ENCODE data around the gene RHCE. TPM values are rescaled to one million over a fixed set of nuclear protein-coding genes. Genes with fewer than 3 reads are reported as not detected.

The RHCE gene
- 0.09 to 0.19 TPM (median 0.13 TPM) in 3 of 5 replicates, not detected in the others for total RNA-seq (2022; extraction: Qiagen RNA extraction; ENCODE audit: low read depth)

DNA sequence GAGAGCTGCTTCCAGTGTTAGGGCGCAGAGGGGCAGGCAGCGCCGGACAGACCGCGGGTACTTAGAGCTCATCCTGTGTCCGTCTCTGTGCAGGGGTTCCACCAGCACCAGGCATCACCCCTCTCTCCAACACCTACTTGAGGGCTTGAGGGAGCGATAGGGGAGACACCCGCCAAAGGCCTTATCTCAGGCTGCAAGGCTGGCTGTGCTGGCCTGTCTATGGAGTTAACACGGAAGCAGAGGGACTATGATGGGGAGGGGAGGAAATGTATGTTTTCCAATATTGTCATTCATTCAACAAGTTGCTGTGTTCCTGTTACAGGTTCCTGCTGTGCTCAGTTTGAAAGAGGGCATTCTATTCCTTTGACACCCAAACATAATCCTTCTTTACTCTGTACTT is at the start of gene RHCE:
Gene RHCE, minus strand, starts transcription at position 111 of the 400 bp plus-strand sequence. Its CDS starts 39 bp downstream, at position 72.

DNA sequence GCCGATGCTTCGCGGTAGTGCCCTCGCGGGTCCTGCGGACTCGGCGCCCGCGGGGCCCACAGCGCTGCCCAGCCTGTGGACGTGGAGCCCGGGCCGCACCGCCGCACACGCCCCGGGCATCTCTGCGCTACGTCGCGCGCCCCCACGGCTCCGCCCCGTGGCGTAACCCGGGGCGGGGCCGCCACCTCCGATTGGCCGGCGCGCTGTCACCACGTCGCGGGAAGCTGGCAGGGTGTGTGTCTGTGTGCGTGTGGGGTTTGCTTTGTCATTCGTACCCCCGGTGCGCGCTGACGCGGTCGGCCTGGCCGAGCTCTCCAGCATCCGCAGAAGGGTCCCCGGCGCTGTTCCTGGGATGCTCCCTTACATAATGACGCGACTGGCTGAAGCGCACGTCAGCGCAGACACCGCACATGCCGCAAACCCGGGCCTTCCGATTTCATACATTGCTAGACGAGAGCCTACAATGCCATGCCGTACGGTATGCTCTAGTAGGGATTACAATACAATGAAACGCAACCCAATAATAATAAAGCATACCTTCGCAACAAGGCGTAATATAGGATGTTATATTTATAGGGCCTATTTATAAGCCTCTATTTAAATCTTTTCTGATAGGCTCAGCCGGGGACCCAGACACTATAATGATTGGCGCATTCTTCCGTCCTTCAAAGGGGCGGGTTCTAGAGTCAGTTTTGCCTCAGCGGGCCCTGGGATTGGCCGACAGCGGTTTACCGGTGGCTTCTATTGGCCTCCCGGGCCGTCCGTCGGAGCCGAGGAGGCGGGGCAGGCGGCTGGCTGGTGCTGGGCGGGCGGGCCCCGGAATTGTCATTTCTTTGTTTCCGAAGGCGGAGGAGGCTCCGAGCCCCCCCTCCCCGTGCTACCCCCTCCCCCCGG is 9.7 kb upstream of the RHCE start, which contains the start of gene MACO1:
Gene MACO1, plus strand, starts transcription at position 825 of the 894 bp plus-strand sequence. CDS start 202 bp downstream, outside the sequence.

DNA sequence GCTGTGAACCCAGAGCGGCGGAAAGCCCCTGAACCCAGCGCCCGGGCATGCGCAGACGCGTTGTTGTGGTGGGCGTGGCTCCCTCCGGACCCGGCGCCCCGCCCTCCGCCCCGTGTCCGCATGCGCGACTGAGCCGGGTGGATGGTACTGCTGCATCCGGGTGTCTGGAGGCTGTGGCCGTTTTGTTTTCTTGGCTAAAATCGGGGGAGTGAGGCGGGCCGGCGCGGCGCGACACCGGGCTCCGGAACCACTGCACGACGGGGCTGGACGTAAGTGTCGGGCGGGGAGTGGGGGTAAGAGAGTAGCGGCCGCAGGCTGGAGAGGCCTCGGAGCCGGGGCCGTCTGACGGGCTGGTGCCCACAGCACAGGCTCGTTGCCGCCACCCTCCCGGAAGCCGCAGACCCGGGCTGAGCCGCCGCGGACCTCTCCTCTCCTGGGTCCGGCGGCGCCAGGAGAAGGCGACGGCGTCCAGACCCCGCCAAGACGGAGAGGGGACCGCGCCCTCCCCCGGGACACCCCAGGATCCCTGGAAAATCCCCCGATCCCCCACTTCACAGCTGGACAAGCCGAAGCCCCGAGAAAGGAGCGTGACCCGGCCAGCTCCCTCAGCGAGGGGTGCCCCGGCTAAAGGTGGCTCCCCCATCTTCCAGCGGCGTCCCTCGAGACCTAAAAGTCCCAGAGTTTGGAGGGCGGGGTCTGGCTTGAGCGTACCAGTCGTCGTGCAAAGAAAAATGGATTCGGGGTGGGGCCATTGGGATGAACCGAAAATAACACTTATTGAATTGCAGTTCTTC is 82.2 kb downstream of the RHCE start, which contains the start of gene TMEM50A:
Gene TMEM50A, plus strand, starts transcription at position 147 of the 794 bp plus-strand sequence. CDS start 2,153 bp downstream, outside the sequence.

Other genes starting within 250 kb of the RHCE start
- 36.7 to 44.0 TPM (median 38.1 TPM) in 5 replicates for gene SYF2, start 188.3 kb downstream of the RHCE start, total RNA-seq (2022; extraction: Qiagen RNA extraction; ENCODE audit: low read depth)
- 13.0 to 27.1 TPM (median 25.4 TPM) in 5 replicates for gene RSRP1, start 173.4 kb downstream of the RHCE start, total RNA-seq (2022; extraction: Qiagen RNA extraction; ENCODE audit: low read depth)
- gene RHD, start 148.3 kb downstream of the RHCE start, total RNA-seq (2022; extraction: Qiagen RNA extraction; ENCODE audit: low read depth): not detected in 5 replicates
- 70.9 to 85.9 TPM (median 75.2 TPM) in 5 replicates for gene TMEM50A, start 82.5 kb downstream of the RHCE start, total RNA-seq (2022; extraction: Qiagen RNA extraction; ENCODE audit: low read depth)
- 8.6 to 11.1 TPM (median 10.3 TPM) in 5 replicates for gene MACO1, start 10.1 kb upstream of the RHCE start, total RNA-seq (2022; extraction: Qiagen RNA extraction; ENCODE audit: low read depth)
- gene LDLRAP1, start 122.8 kb upstream of the RHCE start, total RNA-seq (2022; extraction: Qiagen RNA extraction; ENCODE audit: low read depth): 6.9 to 12.8 TPM (median 9.6 TPM) in 5 replicates
- gene MAN1C1, start 196.0 kb upstream of the RHCE start, total RNA-seq (2022; extraction: Qiagen RNA extraction; ENCODE audit: low read depth): 0.21 to 0.30 TPM (median 0.24 TPM) in 5 replicates